ENCODE data around the gene CORO2A. TPM values are rescaled to one million over a fixed set of nuclear protein-coding genes. Genes with fewer than 3 reads are reported as not detected.
A peak's percentile ranks its signal among the peaks of the same experiment; 100 is the strongest.

Gene CORO2A
- total and polyA plus RNA-seq, 2 of the 13 experiments (the other 11 are each of a cell fraction or from before 2014, with no cell fraction given): 14.4 to 15.3 TPM

DNA sequence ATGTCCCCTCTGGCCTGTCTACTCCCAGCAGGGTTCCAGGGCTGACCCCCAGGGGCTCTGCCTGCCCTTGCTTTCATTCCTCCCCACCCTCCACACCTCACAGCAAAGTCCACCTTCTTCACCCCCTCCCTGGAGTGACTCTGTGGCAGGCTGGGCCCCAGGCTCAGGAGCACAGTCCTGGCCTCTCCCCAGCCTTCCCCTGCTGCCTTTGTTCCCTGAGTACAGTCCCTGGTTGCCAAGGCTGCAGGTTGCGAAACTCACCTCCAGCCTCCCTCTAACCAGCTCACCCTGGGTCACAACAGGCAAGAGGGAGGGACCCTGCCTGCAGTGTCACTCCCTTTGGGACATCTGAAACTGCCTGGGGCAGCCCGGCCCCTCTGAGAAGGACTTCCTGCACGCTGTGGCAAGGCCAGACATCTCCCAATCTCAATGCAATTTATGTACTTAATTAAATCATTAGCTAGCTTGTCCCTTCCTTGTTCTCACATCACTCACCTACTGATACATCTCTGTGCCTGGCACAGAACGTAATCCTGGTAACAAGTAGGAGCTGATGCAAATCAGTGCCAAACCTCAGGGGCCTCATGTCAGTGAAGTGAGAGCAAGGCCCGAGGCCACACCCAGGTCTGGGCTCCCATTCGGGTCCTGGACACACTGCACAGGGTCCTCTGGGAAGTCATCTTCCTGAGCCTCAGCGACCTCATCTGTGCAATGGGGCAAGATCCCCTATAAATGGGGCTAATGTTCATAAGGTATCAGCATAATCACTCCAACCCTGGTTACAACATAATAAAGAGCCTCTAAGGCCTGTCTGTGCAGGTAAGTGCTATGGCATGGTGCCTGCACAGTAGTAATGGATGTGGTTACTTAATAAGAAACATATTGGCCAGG, 46.1 kb downstream of the CORO2A start (continued):
- TF ChIP-seq, protein P1, sequence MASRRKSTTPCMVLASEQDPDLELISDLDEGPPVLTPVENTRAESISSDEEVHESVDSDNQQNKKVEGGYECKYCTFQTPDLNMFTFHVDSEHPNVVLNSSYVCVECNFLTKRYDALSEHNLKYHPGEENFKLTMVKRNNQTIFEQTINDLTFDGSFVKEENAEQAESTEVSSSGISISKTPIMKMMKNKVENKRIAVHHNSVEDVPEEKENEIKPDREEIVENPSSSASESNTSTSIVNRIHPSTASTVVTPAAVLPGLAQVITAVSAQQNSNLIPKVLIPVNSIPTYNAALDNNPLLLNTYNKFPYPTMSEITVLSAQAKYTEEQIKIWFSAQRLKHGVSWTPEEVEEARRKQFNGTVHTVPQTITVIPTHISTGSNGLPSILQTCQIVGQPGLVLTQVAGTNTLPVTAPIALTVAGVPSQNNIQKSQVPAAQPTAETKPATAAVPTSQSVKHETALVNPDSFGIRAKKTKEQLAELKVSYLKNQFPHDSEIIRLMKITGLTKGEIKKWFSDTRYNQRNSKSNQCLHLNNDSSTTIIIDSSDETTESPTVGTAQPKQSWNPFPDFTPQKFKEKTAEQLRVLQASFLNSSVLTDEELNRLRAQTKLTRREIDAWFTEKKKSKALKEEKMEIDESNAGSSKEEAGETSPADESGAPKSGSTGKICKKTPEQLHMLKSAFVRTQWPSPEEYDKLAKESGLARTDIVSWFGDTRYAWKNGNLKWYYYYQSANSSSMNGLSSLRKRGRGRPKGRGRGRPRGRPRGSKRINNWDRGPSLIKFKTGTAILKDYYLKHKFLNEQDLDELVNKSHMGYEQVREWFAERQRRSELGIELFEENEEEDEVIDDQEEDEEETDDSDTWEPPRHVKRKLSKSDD (CRISPR knock-in tag; IDR thresholded peaks at IDR 0.05; ENCODE audit: low read depth): peak; percentile 82; the same call in 1 of the 2 replicates
- TF ChIP-seq ZKSCAN1 (IDR thresholded peaks at IDR 0.05; ENCODE audit: low read length) (no peak), ATM (IDR thresholded peaks at IDR 0.05; ENCODE audit: borderline replicate concordance) (no peak), ZEB1 (IDR thresholded peaks at IDR 0.05; ENCODE audit: insufficient replicate concordance, low read depth) (no peak), RNF2 (conservative IDR thresholded peaks at IDR 0.05; ENCODE audit: low read depth) (no peak), PITX1 (CRISPR knock-in tag; IDR thresholded peaks at IDR 0.05) (peak; percentile 74; the same call in 1 of the 2 replicates)
- TF ChIP-seq, protein P2, sequence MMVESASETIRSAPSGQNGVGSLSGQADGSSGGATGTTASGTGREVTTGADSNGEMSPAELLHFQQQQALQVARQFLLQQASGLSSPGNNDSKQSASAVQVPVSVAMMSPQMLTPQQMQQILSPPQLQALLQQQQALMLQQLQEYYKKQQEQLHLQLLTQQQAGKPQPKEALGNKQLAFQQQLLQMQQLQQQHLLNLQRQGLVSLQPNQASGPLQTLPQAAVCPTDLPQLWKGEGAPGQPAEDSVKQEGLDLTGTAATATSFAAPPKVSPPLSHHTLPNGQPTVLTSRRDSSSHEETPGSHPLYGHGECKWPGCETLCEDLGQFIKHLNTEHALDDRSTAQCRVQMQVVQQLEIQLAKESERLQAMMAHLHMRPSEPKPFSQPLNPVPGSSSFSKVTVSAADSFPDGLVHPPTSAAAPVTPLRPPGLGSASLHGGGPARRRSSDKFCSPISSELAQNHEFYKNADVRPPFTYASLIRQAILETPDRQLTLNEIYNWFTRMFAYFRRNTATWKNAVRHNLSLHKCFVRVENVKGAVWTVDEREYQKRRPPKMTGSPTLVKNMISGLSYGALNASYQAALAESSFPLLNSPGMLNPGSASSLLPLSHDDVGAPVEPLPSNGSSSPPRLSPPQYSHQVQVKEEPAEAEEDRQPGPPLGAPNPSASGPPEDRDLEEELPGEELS (CRISPR knock-in tag; IDR thresholded peaks at IDR 0.05): peak; percentile 80
- TF ChIP-seq, protein P3, sequence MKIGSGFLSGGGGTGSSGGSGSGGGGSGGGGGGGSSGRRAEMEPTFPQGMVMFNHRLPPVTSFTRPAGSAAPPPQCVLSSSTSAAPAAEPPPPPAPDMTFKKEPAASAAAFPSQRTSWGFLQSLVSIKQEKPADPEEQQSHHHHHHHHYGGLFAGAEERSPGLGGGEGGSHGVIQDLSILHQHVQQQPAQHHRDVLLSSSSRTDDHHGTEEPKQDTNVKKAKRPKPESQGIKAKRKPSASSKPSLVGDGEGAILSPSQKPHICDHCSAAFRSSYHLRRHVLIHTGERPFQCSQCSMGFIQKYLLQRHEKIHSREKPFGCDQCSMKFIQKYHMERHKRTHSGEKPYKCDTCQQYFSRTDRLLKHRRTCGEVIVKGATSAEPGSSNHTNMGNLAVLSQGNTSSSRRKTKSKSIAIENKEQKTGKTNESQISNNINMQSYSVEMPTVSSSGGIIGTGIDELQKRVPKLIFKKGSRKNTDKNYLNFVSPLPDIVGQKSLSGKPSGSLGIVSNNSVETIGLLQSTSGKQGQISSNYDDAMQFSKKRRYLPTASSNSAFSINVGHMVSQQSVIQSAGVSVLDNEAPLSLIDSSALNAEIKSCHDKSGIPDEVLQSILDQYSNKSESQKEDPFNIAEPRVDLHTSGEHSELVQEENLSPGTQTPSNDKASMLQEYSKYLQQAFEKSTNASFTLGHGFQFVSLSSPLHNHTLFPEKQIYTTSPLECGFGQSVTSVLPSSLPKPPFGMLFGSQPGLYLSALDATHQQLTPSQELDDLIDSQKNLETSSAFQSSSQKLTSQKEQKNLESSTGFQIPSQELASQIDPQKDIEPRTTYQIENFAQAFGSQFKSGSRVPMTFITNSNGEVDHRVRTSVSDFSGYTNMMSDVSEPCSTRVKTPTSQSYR (CRISPR knock-in tag; IDR thresholded peaks at IDR 0.05; ENCODE audit: borderline replicate concordance): 0 out of 2 replicates have a peak, but pooled peaks have one; percentile 52
- TF ChIP-seq, protein P4, sequence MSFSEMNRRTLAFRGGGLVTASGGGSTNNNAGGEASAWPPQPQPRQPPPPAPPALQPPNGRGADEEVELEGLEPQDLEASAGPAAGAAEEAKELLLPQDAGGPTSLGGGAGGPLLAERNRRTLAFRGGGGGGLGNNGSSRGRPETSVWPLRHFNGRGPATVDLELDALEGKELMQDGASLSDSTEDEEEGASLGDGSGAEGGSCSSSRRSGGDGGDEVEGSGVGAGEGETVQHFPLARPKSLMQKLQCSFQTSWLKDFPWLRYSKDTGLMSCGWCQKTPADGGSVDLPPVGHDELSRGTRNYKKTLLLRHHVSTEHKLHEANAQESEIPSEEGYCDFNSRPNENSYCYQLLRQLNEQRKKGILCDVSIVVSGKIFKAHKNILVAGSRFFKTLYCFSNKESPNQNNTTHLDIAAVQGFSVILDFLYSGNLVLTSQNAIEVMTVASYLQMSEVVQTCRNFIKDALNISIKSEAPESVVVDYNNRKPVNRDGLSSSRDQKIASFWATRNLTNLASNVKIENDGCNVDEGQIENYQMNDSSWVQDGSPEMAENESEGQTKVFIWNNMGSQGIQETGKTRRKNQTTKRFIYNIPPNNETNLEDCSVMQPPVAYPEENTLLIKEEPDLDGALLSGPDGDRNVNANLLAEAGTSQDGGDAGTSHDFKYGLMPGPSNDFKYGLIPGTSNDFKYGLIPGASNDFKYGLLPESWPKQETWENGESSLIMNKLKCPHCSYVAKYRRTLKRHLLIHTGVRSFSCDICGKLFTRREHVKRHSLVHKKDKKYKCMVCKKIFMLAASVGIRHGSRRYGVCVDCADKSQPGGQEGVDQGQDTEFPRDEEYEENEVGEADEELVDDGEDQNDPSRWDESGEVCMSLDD (CRISPR knock-in tag; IDR thresholded peaks at IDR 0.05; ENCODE audit: borderline replicate concordance): no peak
- TF ChIP-seq, protein P5, sequence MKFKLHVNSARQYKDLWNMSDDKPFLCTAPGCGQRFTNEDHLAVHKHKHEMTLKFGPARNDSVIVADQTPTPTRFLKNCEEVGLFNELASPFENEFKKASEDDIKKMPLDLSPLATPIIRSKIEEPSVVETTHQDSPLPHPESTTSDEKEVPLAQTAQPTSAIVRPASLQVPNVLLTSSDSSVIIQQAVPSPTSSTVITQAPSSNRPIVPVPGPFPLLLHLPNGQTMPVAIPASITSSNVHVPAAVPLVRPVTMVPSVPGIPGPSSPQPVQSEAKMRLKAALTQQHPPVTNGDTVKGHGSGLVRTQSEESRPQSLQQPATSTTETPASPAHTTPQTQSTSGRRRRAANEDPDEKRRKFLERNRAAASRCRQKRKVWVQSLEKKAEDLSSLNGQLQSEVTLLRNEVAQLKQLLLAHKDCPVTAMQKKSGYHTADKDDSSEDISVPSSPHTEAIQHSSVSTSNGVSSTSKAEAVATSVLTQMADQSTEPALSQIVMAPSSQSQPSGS (CRISPR knock-in tag; IDR thresholded peaks at IDR 0.05): peak; percentile 82; the same call in 1 of the 2 replicates
- TF ChIP-seq, protein P6, sequence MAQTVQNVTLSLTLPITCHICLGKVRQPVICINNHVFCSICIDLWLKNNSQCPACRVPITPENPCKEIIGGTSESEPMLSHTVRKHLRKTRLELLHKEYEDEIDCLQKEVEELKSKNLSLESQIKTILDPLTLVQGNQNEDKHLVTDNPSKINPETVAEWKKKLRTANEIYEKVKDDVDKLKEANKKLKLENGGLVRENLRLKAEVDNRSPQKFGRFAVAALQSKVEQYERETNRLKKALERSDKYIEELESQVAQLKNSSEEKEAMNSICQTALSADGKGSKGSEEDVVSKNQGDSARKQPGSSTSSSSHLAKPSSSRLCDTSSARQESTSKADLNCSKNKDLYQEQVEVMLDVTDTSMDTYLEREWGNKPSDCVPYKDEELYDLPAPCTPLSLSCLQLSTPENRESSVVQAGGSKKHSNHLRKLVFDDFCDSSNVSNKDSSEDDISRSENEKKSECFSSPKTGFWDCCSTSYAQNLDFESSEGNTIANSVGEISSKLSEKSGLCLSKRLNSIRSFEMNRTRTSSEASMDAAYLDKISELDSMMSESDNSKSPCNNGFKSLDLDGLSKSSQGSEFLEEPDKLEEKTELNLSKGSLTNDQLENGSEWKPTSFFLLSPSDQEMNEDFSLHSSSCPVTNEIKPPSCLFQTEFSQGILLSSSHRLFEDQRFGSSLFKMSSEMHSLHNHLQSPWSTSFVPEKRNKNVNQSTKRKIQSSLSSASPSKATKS (CRISPR knock-in tag; IDR thresholded peaks at IDR 0.05): no peak

All from HepG2 (cell line).